EL (cell line): Measurements from ENCODE around the gene ZSCAN12.
"Not testable (repeated sequence)": the region's sequence is repeated elsewhere in the genome, so short reads cannot be mapped to it uniquely, and the experiment has no call there.

Experiments used
- DNase-seq: peaks from one replicate; pipeline ENCODE4 v3.0.0-alpha.2; 2016

Gene ZSCAN12

GRCh38 chr6:28393912-28394662 is 5.5 kb downstream of the ZSCAN12 start:
- DNase-seq = no peak

- no peak for DNase-seq
Measured at GRCh38 chr6:28390688-28391087, 8.9 kb downstream of the ZSCAN12 start.

- DNase-seq = no peak
Measured at GRCh38 chr6:28384143-28384533, 15.4 kb downstream of the ZSCAN12 start.

GRCh38 chr6:28383235-28384142 is 16.1 kb downstream of the ZSCAN12 start:
- no peak for DNase-seq

GRCh38 chr6:28380381-28380780 is 19.2 kb downstream of the ZSCAN12 start:
- DNase-seq = no peak

- no peak for DNase-seq
Measured at GRCh38 chr6:28378644-28379043, 20.9 kb downstream of the ZSCAN12 start.

- no peak for DNase-seq
Measured at GRCh38 chr6:28377879-28378278, 21.7 kb downstream of the ZSCAN12 start.

- DNase-seq = no peak
Measured at GRCh38 chr6:28373925-28374324, 25.6 kb downstream of the ZSCAN12 start.

GRCh38 chr6:28371706-28372451 is 27.7 kb downstream of the ZSCAN12 start:
- no peak for DNase-seq

GRCh38 chr6:28371280-28371679 is 28.3 kb downstream of the ZSCAN12 start:
- DNase-seq = no peak

GRCh38 chr6:28370440-28370839 is 29.1 kb downstream of the ZSCAN12 start:
- no peak for DNase-seq

GRCh38 chr6:28369463-28369862 is 30.1 kb downstream of the ZSCAN12 start:
- DNase-seq = no peak

GRCh38 chr6:28368522-28368921 is 31.0 kb downstream of the ZSCAN12 start:
- DNase-seq = no peak

- DNase-seq = not testable (repeated sequence)
Measured at GRCh38 chr6:28365590-28365989, 34.0 kb downstream of the ZSCAN12 start.

- DNase-seq = no peak
Measured at GRCh38 chr6:28360961-28361360, 38.6 kb downstream of the ZSCAN12 start.

GRCh38 chr6:28359562-28359961 is 40.0 kb downstream of the ZSCAN12 start:
- not testable (repeated sequence) for DNase-seq

GRCh38 chr6:28357036-28357435 is 42.5 kb downstream of the ZSCAN12 start:
- DNase-seq = no peak

GRCh38 chr6:28356666-28357020 is 42.9 kb downstream of the ZSCAN12 start:
- no peak for DNase-seq

GRCh38 chr6:28355743-28356665 is 43.5 kb downstream of the ZSCAN12 start:
- DNase-seq = peak; percentile 89

- DNase-seq = no peak
Measured at GRCh38 chr6:28354688-28355554, 44.6 kb downstream of the ZSCAN12 start.

GRCh38 chr6:28353981-28354676 is 45.4 kb downstream of the ZSCAN12 start:
- DNase-seq = peak; percentile 7
